AG09319 (cell line): Measurements from ENCODE around the gene ACTR1A.

Experiments used
- DNase-seq: peaks from one replicate; pipeline ENCODE4 v3.0.0-alpha.2; 2010; ENCODE audit warnings: low read depth; ENCODE audit errors: extremely low read depth
- CTCF ChIP-seq: IDR thresholded peaks from 2 replicates; pipeline ENCODE4 v1.5.1; 2011; ENCODE audit warnings: low read depth, mild to moderate bottlenecking, inconsistent platforms, low read length, moderate library complexity

ACTR1A gene

DNA sequence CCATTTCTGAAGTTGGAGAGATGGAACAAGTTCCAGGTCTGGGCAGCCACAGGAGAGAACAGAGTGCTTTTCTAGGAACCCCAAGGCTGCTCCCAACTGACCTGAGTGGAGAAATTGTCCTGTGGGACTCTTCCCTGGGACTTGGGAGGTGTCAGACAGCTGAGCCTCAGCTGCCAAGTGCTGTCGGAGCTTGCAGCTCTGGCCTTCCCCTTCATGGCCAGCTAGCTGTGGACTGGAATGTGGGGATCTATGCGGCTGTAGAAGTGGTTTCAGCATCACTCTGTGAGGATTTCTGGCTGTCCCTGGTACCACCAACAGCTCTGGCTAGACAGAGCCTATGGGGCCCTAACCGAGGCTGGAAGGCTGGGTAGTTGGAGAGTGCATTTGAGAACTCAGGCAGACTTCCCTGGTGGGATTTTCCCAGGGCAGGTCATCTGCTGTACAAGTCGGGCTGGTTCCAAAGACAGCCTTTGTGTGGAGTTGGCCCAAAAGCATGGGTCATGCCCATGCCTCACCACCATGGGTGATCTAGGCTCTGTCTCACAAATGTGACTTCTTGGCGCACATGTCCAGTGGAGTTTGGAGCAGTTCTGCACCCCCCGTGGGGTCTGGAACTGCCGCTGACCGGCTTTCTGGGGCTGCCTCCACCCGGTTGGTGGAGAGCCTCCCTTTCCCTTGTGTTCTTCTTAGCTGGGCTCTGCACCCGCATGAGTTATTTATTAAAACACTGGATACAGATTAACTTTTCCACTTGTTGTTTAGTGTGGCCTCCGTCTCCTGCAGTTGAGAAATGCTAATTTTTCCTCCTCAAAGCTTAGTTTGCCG is 12.2 kb upstream of the ACTR1A start:
- no peak for DNase-seq

DNA sequence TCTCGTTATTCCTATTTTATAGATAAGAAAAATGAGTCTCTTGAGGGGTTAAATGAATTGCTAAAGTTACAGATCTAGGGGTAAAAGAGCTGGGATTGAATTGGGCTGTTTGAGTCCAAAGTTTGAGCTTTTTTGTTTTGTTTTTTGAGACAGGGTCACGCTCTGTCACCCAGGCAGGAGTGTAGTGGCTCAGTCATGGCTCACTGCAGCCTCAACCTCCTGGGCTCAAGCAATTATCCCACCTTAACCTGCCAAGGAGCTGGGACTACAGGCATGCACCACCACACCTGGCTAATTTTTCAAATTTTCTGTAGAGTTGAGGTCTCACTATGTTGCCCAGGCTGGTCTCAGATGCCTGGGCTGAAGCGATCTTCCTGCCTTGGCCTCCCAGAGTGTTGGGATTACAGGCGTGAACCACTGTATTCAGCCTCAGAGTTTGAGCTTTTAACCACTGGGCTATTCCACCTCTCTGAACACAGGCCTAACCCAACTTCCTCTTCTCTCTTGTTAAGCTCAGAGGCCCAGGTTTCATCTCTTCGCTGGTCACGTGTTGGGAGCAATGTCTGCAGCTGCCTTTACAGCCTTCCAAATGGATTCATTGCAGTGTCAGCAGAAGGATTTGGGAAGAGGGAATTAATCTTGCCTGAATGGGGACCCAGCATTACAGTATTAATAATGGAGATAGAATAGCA is 9.2 kb upstream of the ACTR1A start:
- no peak for DNase-seq
- no peak for TF ChIP-seq CTCF

More for the DNA sequence above, 12.2 kb upstream of the ACTR1A start:
- no peak for TF ChIP-seq CTCF

GRCh38 chr10:102509387-102509786 is 6.9 kb upstream of the ACTR1A start:
- TF ChIP-seq CTCF, result no peak
- no peak for DNase-seq

- TF ChIP-seq CTCF, result no peak
- no peak for DNase-seq
Observed at GRCh38 chr10:102508506-102508905, 6.0 kb upstream of the ACTR1A start.

DNA sequence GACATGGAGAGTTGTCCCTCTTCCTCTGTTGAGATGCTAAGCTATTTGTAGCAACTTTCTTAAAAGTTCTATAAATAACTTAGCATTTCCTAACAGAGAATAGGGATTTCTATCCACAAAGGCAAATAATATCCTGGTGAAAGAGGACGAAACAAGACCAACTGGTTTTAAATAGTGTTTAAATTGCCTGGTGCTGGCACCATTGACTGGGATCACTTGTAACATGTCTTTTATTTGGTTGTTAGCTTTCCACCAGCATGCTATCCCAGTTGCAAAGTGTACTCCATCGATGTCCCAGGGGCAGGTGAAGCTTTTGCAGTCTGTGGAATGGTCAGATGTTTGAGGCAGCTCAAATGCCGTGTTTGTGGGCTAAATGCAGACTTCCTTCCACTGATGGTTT is 5.0 kb upstream of the ACTR1A start:
- no peak for TF ChIP-seq CTCF
- no peak for DNase-seq

- no peak for TF ChIP-seq CTCF
- DNase-seq, result no peak
Observed at GRCh38 chr10:102505462-102506115, 3.1 kb upstream of the ACTR1A start.

- TF ChIP-seq CTCF, result no peak
- DNase-seq, result no peak
Observed at GRCh38 chr10:102504976-102505300, 2.4 kb upstream of the ACTR1A start.
